CD4-positive, alpha-beta T cell treated with Interleukin-10 for 1 hour (primary cell): ENCODE measurements around the gene TOM1L2.
A peak's percentile ranks its signal among the peaks of the same experiment; 100 is the strongest.

ENCODE experiments used
- DNase-seq: peaks from one replicate; pipeline ENCODE4 v3.0.0-alpha.2; 2020

The TOM1L2 gene

GRCh38 chr17:17844500-17844899 is 127.7 kb downstream of the TOM1L2 start:
- no peak for DNase-seq

- no peak for DNase-seq
Measured at GRCh38 chr17:17844079-17844478, 128.1 kb downstream of the TOM1L2 start.

DNA sequence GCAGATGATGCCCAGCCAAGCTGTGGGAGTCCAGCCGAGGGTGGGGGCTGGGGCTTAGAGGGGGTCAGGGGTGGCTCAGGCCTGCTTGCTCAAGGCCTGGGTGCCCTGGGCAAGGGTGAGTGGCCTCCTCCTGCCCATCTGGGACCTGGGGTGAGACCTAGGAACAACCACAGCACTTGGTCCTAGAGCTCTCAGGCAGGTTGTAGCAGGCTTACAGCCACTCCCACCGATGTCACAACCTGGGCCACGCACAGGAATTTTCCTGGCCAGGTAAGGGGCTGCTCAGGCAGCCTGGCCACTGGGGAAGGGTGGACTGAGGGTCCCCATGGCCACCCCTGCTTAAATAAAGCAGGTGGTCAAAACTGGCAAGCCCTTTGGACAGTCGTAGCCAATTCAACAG is 129.1 kb downstream of the TOM1L2 start:
- no peak for DNase-seq

- DNase-seq, result no peak
Measured at GRCh38 chr17:17842111-17842876, 129.9 kb downstream of the TOM1L2 start.

- no peak for DNase-seq
Measured at GRCh38 chr17:17841601-17842025, 130.6 kb downstream of the TOM1L2 start.

DNA sequence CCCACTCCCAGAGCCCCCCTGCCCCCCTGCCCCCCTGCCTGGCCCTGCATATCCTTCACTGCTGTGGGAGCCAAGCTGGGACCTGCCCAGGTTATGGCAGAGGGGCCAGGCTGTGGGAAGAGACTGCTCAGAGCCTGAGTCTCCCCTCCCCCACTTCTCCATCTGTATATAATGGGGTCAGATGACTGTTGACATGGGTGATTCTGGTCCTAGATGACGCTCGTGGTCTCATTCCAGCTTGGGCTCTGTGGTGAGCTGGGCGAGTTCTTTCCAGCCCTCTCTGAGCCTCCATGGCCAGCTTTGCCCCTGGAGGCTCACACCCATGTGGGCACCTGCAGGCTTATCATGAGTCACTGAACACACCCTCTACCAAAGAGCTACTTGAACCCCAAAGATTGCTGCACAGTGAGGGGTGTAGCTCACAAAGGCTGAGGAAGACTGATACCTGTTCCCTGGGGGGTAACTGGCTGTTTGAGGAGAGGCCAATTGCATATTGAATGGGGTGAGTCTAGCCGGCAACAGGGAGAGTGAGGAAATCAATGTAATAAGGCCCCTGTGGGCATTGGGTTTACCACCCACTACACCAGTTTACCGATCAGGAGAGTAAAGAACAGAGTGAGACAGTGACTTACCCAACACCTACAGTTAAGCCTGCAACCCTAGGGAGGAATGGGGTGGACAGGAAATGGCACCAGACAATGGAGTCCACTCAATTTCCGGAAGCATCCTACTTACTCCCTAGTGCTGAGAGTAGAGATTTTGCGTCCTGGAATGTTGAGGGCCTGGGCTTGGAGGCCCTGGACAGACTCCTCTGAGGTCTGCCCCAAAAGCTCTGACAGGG is 131.2 kb downstream of the TOM1L2 start:
- DNase-seq, result no peak

DNA sequence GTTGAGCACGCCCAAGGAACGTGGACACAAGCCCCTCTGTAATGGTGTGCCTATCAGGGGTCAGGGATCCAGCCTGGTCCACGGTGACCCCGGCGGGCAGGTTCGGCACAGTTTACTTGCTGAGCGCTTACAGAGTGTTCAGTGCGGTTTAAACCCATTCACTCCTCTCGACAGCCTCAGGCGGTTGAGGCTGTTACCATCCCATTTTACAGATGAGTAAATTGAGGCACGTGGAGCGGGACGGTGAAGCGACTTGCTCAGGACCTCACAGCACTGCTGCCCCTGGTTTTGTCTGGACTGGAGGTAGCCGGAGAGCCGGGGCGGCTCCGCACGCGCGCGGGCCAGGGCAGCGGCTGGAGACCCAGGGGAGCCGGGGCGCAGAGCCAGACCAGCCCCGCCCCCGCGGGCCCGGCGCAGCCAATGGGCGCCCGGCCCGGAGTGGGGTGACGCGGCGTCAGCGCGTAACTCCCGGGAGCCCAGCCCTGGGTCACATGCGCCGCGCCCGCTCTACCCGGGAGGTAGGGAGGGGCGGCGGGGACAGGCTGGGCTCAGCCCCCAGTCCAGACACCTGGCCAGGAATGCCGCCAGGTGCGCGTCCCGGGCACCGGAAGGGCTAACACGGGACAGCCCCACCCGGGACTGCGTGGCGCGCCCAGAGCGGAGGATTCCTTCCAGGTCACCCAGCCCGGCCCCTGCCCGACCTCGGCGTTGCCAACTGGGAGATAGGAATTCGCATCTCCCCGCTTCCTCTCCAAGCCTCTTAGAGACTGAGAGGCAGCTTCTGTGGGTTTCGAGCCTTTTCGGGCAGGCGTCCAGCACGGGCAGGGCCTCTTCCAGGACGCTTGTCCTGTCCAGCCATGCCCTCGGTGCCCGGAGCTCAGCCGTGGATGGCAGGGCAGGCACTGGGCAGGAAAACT is 132.2 kb downstream of the TOM1L2 start:
- peak; percentile 86 for DNase-seq

- no peak for DNase-seq
Measured at GRCh38 chr17:17837966-17838962, 133.9 kb downstream of the TOM1L2 start.

DNA sequence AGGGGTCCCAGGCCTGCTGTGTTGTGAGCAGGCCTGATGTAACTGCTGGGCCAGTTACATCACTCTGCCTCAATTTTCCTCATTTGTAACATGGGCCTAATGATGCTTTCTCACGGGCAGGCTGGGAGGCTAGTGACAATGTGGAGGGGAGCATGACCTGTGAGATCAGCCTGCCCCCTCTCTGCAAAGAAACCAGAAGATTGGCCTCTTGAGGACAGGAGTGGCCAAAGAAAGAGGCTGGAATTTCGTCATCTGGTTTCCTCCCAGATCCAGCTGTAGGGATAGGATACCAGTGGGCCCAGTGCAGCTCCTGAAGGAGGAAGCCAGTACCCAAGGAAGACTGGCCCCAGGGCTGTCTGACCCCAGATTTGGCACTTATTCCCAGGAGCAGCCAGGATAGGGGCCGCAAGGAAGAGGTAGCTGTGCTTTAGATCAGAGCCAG is 134.8 kb downstream of the TOM1L2 start:
- DNase-seq, result no peak

DNA sequence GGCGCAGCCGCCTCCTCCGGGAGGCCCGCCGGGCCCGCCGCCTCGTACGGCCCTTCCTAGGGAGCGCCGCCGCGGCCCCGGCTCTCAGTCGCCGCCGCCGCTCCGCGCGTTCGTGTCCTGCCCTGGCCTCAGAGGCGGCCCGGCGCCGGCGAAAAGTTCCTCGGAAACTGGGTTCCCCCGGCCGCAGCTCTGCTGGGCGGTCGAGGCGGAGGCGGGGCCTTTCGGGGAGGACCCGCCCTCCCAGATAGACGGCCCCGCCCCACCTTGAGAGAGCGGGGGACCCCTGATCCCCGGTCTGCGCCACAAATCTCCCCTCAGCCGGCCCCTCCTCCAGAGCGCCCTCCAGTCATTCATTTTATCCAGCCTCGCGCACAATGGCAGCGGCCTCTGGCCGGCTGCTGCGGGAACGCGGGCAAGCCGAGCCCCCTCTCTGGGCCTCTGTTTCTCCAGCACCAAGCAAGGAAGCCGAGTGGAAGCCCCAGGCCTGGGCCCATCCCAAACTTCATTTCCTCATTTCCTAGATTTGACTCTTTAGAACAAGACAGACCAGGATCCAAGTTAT is 135.3 kb downstream of the TOM1L2 start, which contains the start of gene SREBF1:
TSS of gene SREBF1 (minus strand) at position 169 of the 562 bp plus-strand sequence. CDS start 169 bp downstream, outside the sequence.
- DNase-seq, result peak; percentile 80

DNA sequence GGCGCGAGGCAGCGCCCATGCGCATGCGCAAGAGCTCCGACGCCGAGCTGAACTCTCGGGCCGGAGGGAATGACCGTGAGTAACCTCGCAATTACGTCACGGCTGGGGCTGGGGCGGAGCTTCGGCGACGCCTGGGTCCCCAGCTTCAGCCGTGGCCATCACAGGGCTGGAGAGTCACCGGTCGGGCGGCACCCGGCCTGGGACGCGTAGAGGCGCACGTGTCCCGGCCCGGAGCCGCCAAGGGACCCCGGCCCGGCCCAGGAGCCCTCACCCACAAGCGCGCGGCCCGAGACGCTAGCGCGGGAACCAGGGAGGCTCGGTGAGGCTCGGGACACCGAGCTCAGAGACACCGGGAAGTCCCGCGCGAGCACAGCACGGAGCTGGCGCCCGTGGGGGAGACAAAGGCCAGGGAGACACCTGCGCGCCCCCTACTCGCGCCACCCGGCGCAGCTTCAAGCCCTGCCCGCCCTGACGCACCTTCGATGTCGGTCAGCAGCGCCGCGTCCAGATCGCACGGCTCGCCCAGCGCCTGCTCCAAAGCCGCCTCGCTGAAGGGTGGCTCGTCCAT is 135.9 kb downstream of the TOM1L2 start:
- DNase-seq, result peak; percentile 97

DNA sequence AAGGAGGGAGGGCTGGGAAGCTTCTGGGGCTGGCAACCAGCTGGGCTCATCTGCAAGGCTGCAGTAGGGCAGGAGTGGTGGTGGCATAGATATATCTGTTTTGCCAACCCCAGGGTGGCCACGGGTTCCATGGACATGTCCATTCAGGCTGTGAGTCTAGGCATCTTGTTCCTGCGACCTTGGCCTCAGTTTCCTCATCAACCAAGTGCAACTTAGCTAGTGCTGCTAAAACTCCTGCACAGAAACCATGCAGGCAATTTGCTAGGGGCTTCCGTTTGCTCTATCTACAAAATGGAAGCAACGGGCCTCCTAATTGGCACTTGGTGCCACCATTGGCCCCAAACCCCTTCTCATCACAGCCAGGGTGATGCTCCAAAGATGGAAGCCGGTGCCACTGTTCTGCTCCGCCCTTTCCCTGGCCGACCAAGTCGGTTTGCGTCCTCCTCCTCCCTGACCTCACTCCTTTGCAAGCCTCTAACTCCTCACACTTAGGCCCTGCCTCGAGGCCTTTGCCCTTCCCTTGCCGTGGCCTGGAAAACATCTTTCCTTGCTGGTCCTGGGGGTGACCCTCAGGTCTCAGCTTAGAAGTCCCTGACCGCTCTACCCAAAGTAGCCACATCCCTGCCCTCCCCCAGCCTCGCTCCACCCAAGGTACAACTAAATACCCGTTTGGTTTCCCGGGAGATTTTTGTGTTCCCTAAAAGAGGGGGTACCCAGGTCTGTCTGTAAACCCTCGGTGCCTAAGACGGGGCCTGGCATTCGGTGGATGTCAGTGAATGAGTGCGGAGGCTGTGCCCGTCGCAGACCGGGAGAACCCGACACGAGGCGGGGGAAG is 136.6 kb downstream of the TOM1L2 start:
- no peak for DNase-seq

DNA sequence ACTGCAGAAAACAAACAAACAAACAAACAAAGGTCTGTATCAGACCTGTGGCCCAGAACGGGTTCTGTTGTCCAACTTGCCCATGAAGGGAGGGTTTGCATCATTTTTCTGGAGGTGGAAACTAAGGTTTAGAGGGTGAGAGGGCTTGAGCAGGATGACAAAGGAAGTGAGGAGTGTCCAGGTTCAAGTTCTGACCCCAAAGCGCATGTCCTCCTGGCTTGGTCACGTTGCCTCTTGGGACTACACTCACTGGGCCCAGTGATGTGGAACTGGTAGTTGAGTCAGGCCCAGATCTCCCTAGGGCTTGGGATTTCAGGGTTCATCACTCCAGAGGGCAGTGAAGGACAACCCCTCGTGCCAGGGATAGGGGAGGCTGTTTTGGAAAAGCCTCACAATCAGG is 137.2 kb downstream of the TOM1L2 start:
- DNase-seq, result no peak

GRCh38 chr17:17833658-17834357 is 138.4 kb downstream of the TOM1L2 start:
- no peak for DNase-seq

DNA sequence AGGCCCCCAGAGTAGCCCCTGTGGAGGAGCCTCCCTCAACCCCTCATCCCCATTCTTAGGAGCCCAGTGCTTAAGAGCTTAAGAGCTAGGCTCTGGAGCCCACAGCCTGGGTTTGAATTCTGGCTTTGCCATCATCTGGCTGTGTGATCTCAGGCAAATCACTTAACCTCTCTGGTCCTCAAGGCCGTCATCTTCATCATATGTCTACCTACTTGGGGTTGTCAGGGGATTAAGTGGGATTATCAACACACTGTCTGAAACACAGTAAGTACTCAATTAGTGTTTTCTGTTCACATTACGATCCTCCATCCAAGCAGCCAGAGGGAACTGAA is 140.2 kb downstream of the TOM1L2 start:
- no peak for DNase-seq

DNA sequence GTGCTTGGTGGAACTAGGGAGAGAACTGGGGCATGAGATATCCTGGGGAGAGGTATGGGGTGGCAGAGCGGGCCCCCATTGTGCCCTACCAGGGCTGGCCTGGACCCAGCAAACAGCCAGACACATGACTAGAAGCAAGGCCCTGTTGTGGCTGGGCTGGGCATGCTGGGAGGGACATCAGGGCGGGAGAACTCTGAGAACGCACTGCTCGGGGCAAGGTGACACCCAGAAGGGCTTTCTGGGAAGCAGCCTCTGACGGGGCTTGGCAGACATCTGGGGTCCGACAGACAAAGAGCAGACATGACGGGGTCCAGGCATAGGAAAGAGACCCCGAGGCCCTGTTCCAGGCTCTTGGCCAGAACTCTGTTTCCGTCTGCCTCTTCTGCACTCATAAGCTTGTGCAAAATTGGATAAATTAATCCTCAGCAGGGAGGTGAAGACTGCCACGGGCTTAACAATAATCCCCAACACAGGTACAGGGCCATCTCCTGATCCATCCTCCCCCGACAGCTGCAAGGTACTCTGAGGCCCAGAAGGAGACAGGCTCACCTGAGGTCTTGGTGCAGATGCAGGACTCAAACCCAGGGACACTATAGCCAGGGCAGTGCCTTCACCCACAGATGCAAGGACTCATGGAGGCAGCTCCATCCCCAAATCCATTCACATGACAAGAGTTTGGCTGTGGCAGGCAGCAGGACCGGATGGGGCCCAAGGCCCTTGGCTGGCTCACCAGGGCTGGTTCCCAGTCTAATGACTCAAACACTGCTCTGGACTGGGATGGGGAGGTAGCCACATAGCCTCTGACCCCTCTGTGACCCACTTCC is 140.8 kb downstream of the TOM1L2 start:
- no peak for DNase-seq

- DNase-seq, result no peak
Measured at GRCh38 chr17:17830740-17831207, 141.4 kb downstream of the TOM1L2 start.

DNA sequence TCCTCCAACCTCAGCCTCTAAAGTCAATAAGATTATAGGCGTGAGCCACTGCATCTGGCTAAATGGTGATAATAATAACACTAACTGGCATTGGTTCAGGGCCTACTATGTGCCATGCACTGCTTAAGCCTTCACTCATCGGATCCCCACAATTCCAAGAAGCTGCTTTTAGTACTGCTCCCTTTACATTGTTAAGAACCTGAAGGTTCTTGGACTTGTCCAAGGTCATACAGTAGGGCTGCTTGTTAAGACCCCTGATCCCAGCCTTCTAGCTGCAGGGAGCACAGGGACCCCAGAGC is 142.0 kb downstream of the TOM1L2 start:
- DNase-seq, result no peak
